Keratinocyte (primary cell): ENCODE measurements around the gene ANAPC2. TPM values are rescaled to one million over a fixed set of nuclear protein-coding genes. Genes with fewer than 3 reads are reported as not detected.

Source experiments
- DNase-seq: peaks from one replicate; pipeline ENCODE4 v3.0.0-alpha.2; 2011; ENCODE audit warnings: low read depth, missing footprints, low spot score
- FAIRE-seq: peaks from 2 replicates; lab custom pipeline; 2011; peaks lifted over from hg19 to GRCh38; lab: Jason Lieb, UNC
- H2AFZ ChIP-seq: 2 replicates; pipeline ENCODE4 v1.6.0; 2012; ENCODE audit warnings: low read length, control low read depth, inconsistent platforms; ENCODE audit not compliant: control insufficient read depth
- H3K27ac ChIP-seq: 2 replicates; pipeline ENCODE4 v1.5.1; 2011; ENCODE audit warnings: low read length; ENCODE audit not compliant: control insufficient read depth, insufficient read depth
- H3K27me3 ChIP-seq: 3 replicates; pipeline ENCODE4 v1.6.0; 2011; ENCODE audit warnings: low read length; ENCODE audit not compliant: control insufficient read depth, insufficient read depth; ENCODE audit errors: extremely low read depth
- H3K36me3 ChIP-seq, 2 experiments: 2 replicates in 1 of 2; 3 replicates in 1 of 2; pipeline ENCODE4 v1.5.1; 2011; ENCODE audit warnings: low read length in 2 of 2, mild to moderate bottlenecking in 1 of 2; ENCODE audit not compliant: control insufficient read depth in 2 of 2, insufficient read depth in 2 of 2; ENCODE audit errors: extremely low read depth in 1 of 2
- H3K4me1 ChIP-seq: 3 replicates; pipeline ENCODE4 v1.5.1; 2011; ENCODE audit warnings: low read length; ENCODE audit not compliant: control insufficient read depth, insufficient read depth; ENCODE audit errors: extremely low read depth
- H3K4me2 ChIP-seq: 3 replicates; pipeline ENCODE4 v1.6.0; 2011; ENCODE audit warnings: low read depth, low read length; ENCODE audit not compliant: control insufficient read depth, insufficient read depth; ENCODE audit errors: extremely low read depth
- H3K4me3 ChIP-seq, 3 experiments: fragments of 200-600 bp in 1 of 3; sonication (generic) in 1 of 3; 2 replicates in 2 of 3; 3 replicates in 1 of 3; pipeline ENCODE4 v1.5.1; 2011 to 2016; ENCODE audit warnings: low read length in 3 of 3, mild to moderate bottlenecking in 3 of 3, control low read depth in 2 of 3, inconsistent platforms in 1 of 3, low read depth in 1 of 3, mixed read lengths in 1 of 3, mixed run types in 1 of 3, moderate library complexity in 1 of 3; ENCODE audit not compliant: control insufficient read depth in 2 of 3, insufficient read depth in 2 of 3; ENCODE audit errors: extremely low read depth in 1 of 3
- H3K79me2 ChIP-seq: 2 replicates; pipeline ENCODE4 v1.6.0; 2012; ENCODE audit warnings: low read length; ENCODE audit not compliant: control insufficient read depth, insufficient read depth
- H3K9ac ChIP-seq: 3 replicates; pipeline ENCODE4 v1.6.0; 2011; ENCODE audit warnings: low read length; ENCODE audit not compliant: control insufficient read depth, insufficient read depth; ENCODE audit errors: extremely low read depth
- H3K9me1 ChIP-seq: 3 replicates; pipeline ENCODE4 v1.6.0; 2011; ENCODE audit warnings: low read length; ENCODE audit not compliant: control insufficient read depth, insufficient read depth; ENCODE audit errors: extremely low read depth
- H3K9me3 ChIP-seq: 2 replicates; pipeline ENCODE4 v1.5.1; 2012; ENCODE audit warnings: low read depth, low read length; ENCODE audit not compliant: control insufficient read depth
- H4K20me1 ChIP-seq: 3 replicates; pipeline ENCODE4 v1.6.0; 2011; ENCODE audit warnings: low read length; ENCODE audit not compliant: control insufficient read depth, insufficient read depth; ENCODE audit errors: extremely low read depth
- CTCF ChIP-seq, 3 experiments: IDR thresholded peaks in 1 of 3; conservative IDR thresholded peaks in 1 of 3; optimal IDR thresholded peaks in 1 of 3; 2 replicates in 2 of 3; 3 replicates in 1 of 3; pipeline versions ENCODE3 to v1.5.1; 2011; ENCODE audit warnings: low read length in 3 of 3, mild to moderate bottlenecking in 3 of 3, moderate library complexity in 2 of 3, control low read depth in 1 of 3, inconsistent platforms in 1 of 3; ENCODE audit not compliant: insufficient read depth in 2 of 3; ENCODE audit errors: extremely low read depth in 1 of 3
- EZH2 ChIP-seq: IDR thresholded peaks from one replicate; pipeline ENCODE4 v1.6.1; 2012; ENCODE audit warnings: inconsistent platforms, mild to moderate bottlenecking, low read length, moderate library complexity
- dilution Hi-C: fragments of 300-500 bp; cut with MboI; formaldehyde crosslinking; loops from one replicate; pipeline ENCODE4 v1.7.0; 2020; ENCODE audit warnings: low sequenced_read_pairs; ENCODE audit not compliant: extremely low pct_ligation_motif_present
- polyA plus RNA-seq, 5 experiments: library from polyadenylated mRNA; depleted of rRNA in 3 of 5; stranded (reverse) in 3 of 5; stranded (forward) in 1 of 5; unstranded in 1 of 5; fragments of >200 nt; gene quantifications; 1 replicate in 1 of 5; 2 replicates in 3 of 5; 3 replicates in 1 of 5; pipeline versions ENCODE4 v1.2.1 to v1.2.3, GENCODE V29; 2011 to 2012; ENCODE audit warnings: missing spikeins in 2 of 5, low read depth in 1 of 5, low replicate concordance in 1 of 5

The ANAPC2 gene
- polyA plus RNA-seq, 1 donor (not counting 4 experiments of a cell fraction or from before 2014, with no cell fraction given): 11.9 TPM

DNA sequence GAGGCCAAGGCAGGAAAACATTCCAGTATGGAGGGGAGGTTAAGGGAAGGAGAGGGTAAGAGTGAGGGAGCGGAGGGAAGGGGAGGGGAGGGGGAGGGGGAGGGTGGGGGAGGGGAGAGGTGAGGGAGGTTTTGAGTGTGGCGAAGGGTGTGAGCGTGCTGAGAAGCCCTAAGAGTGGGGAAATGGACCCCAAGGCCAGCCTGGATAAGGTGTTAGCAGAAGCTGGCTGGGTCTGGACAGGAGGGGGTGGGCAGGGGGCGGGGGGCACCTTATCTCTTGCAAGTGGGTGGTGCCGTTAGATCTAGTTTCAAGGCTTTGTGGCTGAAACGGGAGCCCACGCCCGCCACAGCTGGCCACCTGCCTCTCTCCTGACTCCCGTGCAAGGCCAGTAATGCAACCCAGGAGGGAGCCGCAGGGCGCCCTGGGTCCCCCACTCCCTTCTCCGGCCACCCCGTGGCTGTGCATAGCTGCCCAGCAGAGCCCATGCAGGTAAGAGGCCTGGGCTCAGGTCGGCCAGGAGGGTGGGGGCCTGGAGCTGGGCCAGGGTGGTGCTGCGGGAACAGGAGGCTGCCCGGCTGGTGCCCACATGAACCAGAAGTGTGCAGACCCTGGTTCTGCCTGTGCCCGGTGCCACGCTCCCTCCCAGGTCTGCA, 39.6 kb upstream of the ANAPC2 start:
- Histone ChIP-seq H3K27me3 (peaks cover 6% of the 10 kb centered on the region), H3K36me3 (no peaks in the 10 kb centered on the region), H3K4me1 (peaks cover 35% of the 10 kb centered on the region), H3K9me1 (no peaks in the 10 kb centered on the region), H3K4me2 (peak overlapping the region; percentile 69), H4K20me1 (no peaks in the 10 kb centered on the region), H3K9ac (no peak overlapping the region), H3K79me2 (no peaks in the 10 kb centered on the region), H3K27ac (no peak overlapping the region), H3K9me3 (no peaks in the 10 kb centered on the region), H2AFZ (no peak overlapping the region), H3K4me3 (no peak overlapping the region)
- FAIRE-seq (no peak), DNase-seq (no peak)
- no peak for TF ChIP-seq EZH2
- no peak for TF ChIP-seq CTCF (optimal IDR thresholded peaks at IDR 0.05 in 1 of 3, IDR thresholded peaks at IDR 0.05 in 1 of 3, conservative IDR thresholded peaks at IDR 0.05 in 1 of 3; ENCODE audit: extremely low read depth in 1 of 3, insufficient read depth in 2 of 3, low read length in 3 of 3)
- dilution Hi-C loops: no loop called here

DNA sequence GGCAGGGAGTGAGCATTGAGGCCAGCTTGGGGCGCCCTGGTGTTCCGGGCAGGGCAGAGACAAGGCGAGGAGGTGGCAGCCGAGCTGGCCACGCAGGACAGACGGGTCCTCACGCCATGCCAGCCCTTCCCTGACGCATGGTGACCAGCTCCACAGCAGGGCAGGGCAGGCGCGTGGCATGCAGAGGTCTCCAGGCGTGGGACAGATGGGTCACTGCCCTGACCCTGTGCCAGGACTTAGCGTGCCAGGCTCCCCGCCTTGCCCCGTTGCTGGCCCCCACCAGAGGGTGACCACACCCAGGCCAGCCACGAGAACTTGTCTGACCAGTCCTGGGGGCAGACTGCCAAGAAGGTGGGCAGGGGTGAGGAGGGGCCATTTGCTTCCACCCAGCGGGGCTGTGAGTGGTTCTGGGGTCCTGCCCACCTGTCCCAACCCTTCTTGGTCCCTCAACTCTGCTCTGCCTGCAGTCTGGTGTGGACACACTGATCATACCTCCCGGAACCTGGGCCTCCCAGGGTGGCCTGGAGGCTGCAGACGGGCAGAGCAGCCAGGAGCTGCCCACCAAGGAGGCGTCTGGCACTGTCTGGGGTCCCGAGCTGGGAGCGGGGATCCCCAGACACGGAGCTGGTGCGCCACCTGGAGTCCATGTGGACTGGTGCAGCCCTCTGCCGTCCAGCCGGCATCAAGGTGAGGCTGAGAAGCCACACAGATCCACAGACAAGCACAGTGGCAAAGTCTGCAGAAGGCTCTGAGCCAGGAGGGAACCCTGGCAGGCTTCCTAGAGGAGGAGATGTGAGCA, 38.9 kb upstream of the ANAPC2 start, which contains the start of gene RNF224:
TSS of gene RNF224 (plus strand) at position 449 of the 799 bp plus-strand sequence. CDS start 834 bp downstream, outside the sequence.
- H3K27me3 ChIP-seq: peaks cover 3% of the 10 kb centered on the region
- no peaks in the 10 kb centered on the region for H3K36me3 ChIP-seq
- DNase-seq: no peak
- peak within 1 kb of the TSS; percentile 80 for H2AFZ ChIP-seq
- H3K9me3 ChIP-seq: no peaks in the 10 kb centered on the region
- H3K79me2 ChIP-seq: no peaks in the 10 kb centered on the region
- H3K27ac ChIP-seq: peak within 1 kb of the TSS; percentile 25
- H4K20me1 ChIP-seq: no peaks in the 10 kb centered on the region
- peak within 1 kb of the TSS; percentile 69 for H3K4me2 ChIP-seq
- peak; percentile 66 for FAIRE-seq
- peak within 1 kb of the TSS; percentile 41 for H3K9ac ChIP-seq
- peaks cover 40% of the 10 kb centered on the region for H3K4me1 ChIP-seq
- dilution Hi-C loops: no loop called here
- no peak for TF ChIP-seq EZH2
- peak in 2 of 3 experiments; percentile 91 to 94 for TF ChIP-seq CTCF (optimal IDR thresholded peaks at IDR 0.05 in 1 of 3, IDR thresholded peaks at IDR 0.05 in 1 of 3, conservative IDR thresholded peaks at IDR 0.05 in 1 of 3; ENCODE audit: extremely low read depth in 1 of 3, insufficient read depth in 2 of 3, low read length in 3 of 3)
- no peaks in the 10 kb centered on the region for H3K9me1 ChIP-seq
- H3K4me3 ChIP-seq: peak within 1 kb of the TSS in 1 of 3 experiments; percentile 20
